Endothelial cell (in vitro differentiated cells): Measurements from ENCODE around the gene SLC34A2. TPM values are rescaled to one million over a fixed set of nuclear protein-coding genes. Genes with fewer than 3 reads are reported as not detected.

Experiments
- DNase-seq: peaks from one replicate; pipeline ENCODE4 v3.0.0; 2021; ENCODE audit warnings: low spot score
- H3K27ac Mint-ChIP-seq: one replicate; pipeline ENCODE4 v1.8.0; 2021; ENCODE audit warnings: mixed read lengths, inconsistent platforms; ENCODE audit not compliant: unreplicated experiment
- H3K27me3 Mint-ChIP-seq: one replicate; pipeline ENCODE4 v1.8.0; 2021; ENCODE audit warnings: mild to moderate bottlenecking, moderate library complexity, mixed read lengths, inconsistent platforms; ENCODE audit not compliant: unreplicated experiment
- H3K36me3 Mint-ChIP-seq: one replicate; pipeline ENCODE4 v1.8.0; 2021; ENCODE audit warnings: mild to moderate bottlenecking, low read depth, mixed read lengths, inconsistent platforms; ENCODE audit not compliant: unreplicated experiment
- H3K4me1 Mint-ChIP-seq: one replicate; pipeline ENCODE4 v1.8.0; 2021; ENCODE audit warnings: mild to moderate bottlenecking, mixed read lengths, inconsistent platforms; ENCODE audit not compliant: unreplicated experiment
- H3K4me3 Mint-ChIP-seq: one replicate; pipeline ENCODE4 v1.8.0; 2021; ENCODE audit warnings: mild to moderate bottlenecking, mixed read lengths, inconsistent platforms; ENCODE audit not compliant: unreplicated experiment
- H3K9me3 Mint-ChIP-seq: one replicate; pipeline ENCODE4 v1.8.0; 2021; ENCODE audit warnings: mixed read lengths, inconsistent platforms; ENCODE audit not compliant: unreplicated experiment
- total RNA-seq: library from RNA; stranded (reverse); fragmentation: NEBNext Ultra II Directional; extraction: Animal tissue kit (Norgen Biotek cat#: 25700); gene quantifications from one replicate; pipeline ENCODE4 v1.2.1, GENCODE V29; 2021; ENCODE audit not compliant: unreplicated experiment
- TF ChIP-seq, protein P1 (sequence below): fragments of 200-600 bp; sonication (generic); IDR thresholded peaks from one replicate; pipeline ENCODE4 v1.5.0; 2021; ENCODE audit warnings: antibody characterized with exemption; ENCODE audit not compliant: unreplicated experiment

The SLC34A2 gene
- total RNA-seq, 1 donor from 2014 or later: 0.41 TPM

GRCh38 chr4:25662306-25662705 is 6.7 kb downstream of the SLC34A2 start:
- no peaks in the 10 kb centered on the region for H3K9me3 Mint-ChIP-seq
- no peaks in the 10 kb centered on the region for H3K36me3 Mint-ChIP-seq
- TF ChIP-seq, protein P1, sequence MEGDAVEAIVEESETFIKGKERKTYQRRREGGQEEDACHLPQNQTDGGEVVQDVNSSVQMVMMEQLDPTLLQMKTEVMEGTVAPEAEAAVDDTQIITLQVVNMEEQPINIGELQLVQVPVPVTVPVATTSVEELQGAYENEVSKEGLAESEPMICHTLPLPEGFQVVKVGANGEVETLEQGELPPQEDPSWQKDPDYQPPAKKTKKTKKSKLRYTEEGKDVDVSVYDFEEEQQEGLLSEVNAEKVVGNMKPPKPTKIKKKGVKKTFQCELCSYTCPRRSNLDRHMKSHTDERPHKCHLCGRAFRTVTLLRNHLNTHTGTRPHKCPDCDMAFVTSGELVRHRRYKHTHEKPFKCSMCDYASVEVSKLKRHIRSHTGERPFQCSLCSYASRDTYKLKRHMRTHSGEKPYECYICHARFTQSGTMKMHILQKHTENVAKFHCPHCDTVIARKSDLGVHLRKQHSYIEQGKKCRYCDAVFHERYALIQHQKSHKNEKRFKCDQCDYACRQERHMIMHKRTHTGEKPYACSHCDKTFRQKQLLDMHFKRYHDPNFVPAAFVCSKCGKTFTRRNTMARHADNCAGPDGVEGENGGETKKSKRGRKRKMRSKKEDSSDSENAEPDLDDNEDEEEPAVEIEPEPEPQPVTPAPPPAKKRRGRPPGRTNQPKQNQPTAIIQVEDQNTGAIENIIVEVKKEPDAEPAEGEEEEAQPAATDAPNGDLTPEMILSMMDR: no peak
- H3K27ac Mint-ChIP-seq: no peak overlapping the region
- H3K4me1 Mint-ChIP-seq: peaks cover 29% of the 10 kb centered on the region
- no peak overlapping the region for H3K4me3 Mint-ChIP-seq
- DNase-seq: no peak
- peaks cover 7% of the 10 kb centered on the region for H3K27me3 Mint-ChIP-seq

DNA sequence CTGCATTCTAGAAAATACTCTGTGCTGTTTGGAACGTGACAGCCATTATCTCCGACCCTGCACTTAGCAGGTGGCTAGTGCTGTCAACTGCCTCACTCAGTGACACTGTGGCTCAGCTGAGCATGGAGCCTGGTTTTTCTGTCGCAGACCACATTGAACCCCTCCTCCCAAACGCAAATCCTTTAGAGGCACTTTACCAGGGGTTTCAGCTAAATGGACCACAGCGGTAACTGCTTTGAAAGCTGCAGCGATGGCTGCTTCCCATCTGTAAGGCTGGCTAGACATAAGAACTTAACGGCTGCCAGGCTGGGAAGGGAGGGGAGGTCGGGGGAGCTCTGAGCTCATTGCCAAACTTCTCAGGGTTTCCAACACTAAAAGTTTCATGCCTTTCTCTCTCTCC is 8.1 kb downstream of the SLC34A2 start:
- peaks cover 7% of the 10 kb centered on the region for H3K27me3 Mint-ChIP-seq
- no peaks in the 10 kb centered on the region for H3K36me3 Mint-ChIP-seq

DNA sequence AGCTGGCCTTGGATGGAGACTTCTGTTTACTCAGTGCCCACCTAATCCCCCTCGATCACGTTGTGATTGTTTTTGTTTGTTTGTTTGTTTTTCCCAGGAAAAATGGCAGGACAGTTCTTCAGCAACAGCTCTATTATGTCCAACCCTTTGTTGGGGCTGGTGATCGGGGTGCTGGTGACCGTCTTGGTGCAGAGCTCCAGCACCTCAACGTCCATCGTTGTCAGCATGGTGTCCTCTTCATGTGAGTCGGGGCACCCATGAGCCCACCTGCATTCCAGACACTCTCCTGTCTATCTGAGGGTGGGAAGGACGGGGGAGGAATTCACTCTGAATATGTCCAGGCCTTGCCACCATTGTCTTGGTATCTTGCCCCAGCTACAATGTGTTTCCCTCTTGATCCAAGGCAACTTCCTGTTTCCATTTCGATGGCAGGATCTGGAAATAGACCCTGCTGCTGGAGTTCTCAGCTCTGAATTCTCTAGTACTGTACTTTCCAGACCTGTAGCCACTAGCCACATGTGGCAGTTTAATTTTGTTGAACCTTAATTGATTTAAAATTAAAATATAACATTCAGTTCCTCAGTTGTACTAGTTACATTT is 10.5 kb downstream of the SLC34A2 start:
- Mint-ChIP-seq H3K9me3 (no peaks in the 10 kb centered on the region), H3K27ac (peak overlapping the region; percentile 93), H3K4me3 (no peak overlapping the region), H3K36me3 (no peaks in the 10 kb centered on the region), H3K27me3 (peaks cover 11% of the 10 kb centered on the region), H3K4me1 (peaks cover 35% of the 10 kb centered on the region)
- TF ChIP-seq, protein P1: no peak
- DNase-seq: peak; percentile 33

More for the DNA sequence above, 8.1 kb downstream of the SLC34A2 start:
- no peak for DNase-seq
- Mint-ChIP-seq H3K4me1 (peaks cover 35% of the 10 kb centered on the region), H3K27ac (no peak overlapping the region), H3K4me3 (no peak overlapping the region), H3K9me3 (no peaks in the 10 kb centered on the region)
- TF ChIP-seq, protein P1: no peak

DNA sequence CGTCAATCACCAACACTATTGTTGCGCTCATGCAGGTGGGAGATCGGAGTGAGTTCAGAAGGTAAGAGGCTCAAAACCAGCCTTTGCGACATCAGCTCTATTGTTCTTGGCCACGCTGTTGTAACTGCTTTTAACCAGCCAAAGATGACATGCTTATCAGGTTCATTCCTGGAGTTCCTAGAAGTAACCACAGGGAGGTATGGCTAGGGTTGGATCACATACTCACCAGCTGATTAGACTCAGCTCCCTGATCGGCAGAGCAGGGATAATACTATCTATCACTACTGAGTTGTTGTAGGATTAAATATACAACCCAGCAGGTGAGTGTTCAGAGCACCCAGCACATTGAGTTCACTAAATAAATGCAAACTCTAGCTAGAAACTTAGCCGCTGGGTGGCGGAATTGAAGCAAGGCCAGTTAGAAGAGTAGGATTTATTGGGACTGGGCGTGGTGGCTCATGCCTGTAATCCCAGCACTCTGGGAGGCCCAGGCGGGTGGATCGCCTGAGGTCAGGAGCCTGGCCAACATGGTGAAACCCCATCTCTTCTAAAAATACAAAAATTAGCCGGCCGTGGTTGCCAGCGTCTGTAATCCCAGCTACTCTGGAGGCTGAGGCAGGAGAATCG is 12.4 kb downstream of the SLC34A2 start:
- Mint-ChIP-seq H3K9me3 (no peaks in the 10 kb centered on the region), H3K27me3 (peaks cover 10% of the 10 kb centered on the region), H3K4me3 (no peak overlapping the region), H3K36me3 (no peaks in the 10 kb centered on the region), H3K4me1 (peaks cover 35% of the 10 kb centered on the region), H3K27ac (peak overlapping the region; percentile 32)
- no peak for DNase-seq
- TF ChIP-seq, protein P1: no peak

GRCh38 chr4:25670991-25671390 is 15.3 kb downstream of the SLC34A2 start:
- no peak overlapping the region for H3K4me3 Mint-ChIP-seq

More at GRCh38 chr4:25670991-25671390, 15.3 kb downstream of the SLC34A2 start:
- Mint-ChIP-seq H3K4me1 (peaks cover 13% of the 10 kb centered on the region), H3K27ac (no peak overlapping the region), H3K9me3 (no peaks in the 10 kb centered on the region), H3K27me3 (peaks cover 7% of the 10 kb centered on the region), H3K36me3 (no peaks in the 10 kb centered on the region)
- TF ChIP-seq, protein P1: no peak
- DNase-seq: no peak
